ENCODE data around the gene TRIM17. TPM values are rescaled to one million over a fixed set of nuclear protein-coding genes. Genes with fewer than 3 reads are reported as not detected.

TRIM17 gene
- total RNA-seq, 1 experiment from 2014 or later: not detected

DNA sequence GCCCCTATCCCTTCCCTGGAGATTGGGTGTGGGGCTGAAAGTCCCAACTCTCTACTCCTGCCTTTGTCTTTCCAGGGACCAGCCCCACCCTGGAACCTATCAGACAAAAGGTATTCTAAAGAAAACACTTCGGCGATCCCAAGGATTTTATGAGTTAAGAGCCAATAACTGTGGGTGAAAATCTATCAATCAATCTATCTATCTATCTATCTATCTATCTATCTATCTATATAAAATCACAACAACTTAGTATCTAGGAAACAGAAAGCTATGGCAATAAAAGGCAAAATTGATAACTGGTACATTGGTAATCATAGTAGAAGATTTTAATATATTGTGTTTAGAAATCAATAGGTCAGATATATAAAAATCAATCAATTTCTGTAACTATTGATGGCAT is 32.9 kb downstream of the TRIM17 start:
- Histone ChIP-seq H4K20me1 (ENCODE audit: low read length) (no peaks in the 10 kb centered on the region), H3K36me3 (ENCODE audit: low read depth, low read length) (no peaks in the 10 kb centered on the region), H3K4me3 (ENCODE audit: low read length) (no peak overlapping the region), H2AFZ (ENCODE audit: low read length) (no peak overlapping the region), H3K9me2 (replicated peaks; ENCODE audit: low read length) (no peaks in the 10 kb centered on the region), H3K27ac (ENCODE audit: low read length) (no peak overlapping the region), H3K9ac (ENCODE audit: low read length) (no peak overlapping the region), H3K79me2 (ENCODE audit: low read length) (no peaks in the 10 kb centered on the region), H3K4me1 (ENCODE audit: insufficient read depth, low read length) (peaks cover 12% of the 10 kb centered on the region), H3K9me3 (ENCODE audit: low read length) (no peaks in the 10 kb centered on the region), H3F3A (ENCODE audit: low read length, unreplicated experiment) (no peaks in the 10 kb centered on the region), H3K4me2 (ENCODE audit: low read length) (no peak overlapping the region), H3K27me3 (ENCODE audit: low read length) (no peaks in the 10 kb centered on the region)
- POLR2A ChIA-PET (ENCODE audit: unreplicated experiment): no interaction called here
- BruUV-seq (replicated peaks): no TSS peak
- CTCF ChIA-PET: no interaction called here
- TF ChIP-seq, protein P1, sequence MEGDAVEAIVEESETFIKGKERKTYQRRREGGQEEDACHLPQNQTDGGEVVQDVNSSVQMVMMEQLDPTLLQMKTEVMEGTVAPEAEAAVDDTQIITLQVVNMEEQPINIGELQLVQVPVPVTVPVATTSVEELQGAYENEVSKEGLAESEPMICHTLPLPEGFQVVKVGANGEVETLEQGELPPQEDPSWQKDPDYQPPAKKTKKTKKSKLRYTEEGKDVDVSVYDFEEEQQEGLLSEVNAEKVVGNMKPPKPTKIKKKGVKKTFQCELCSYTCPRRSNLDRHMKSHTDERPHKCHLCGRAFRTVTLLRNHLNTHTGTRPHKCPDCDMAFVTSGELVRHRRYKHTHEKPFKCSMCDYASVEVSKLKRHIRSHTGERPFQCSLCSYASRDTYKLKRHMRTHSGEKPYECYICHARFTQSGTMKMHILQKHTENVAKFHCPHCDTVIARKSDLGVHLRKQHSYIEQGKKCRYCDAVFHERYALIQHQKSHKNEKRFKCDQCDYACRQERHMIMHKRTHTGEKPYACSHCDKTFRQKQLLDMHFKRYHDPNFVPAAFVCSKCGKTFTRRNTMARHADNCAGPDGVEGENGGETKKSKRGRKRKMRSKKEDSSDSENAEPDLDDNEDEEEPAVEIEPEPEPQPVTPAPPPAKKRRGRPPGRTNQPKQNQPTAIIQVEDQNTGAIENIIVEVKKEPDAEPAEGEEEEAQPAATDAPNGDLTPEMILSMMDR (conservative IDR thresholded peaks at IDR 0.05; ENCODE audit: low read depth, low read length): no peak
- no peak for TF ChIP-seq EZH2phosphoT487 (IDR thresholded peaks at IDR 0.05; ENCODE audit: borderline replicate concordance, low read length)
- no peak for TF ChIP-seq EZH2 (IDR thresholded peaks at IDR 0.05; ENCODE audit: low read length, unreplicated experiment)
- ATAC-seq: no peak
- DNase-seq: no peak
- intact Hi-C loops (cut with micrococcal nuclease): no loop called here

DNA sequence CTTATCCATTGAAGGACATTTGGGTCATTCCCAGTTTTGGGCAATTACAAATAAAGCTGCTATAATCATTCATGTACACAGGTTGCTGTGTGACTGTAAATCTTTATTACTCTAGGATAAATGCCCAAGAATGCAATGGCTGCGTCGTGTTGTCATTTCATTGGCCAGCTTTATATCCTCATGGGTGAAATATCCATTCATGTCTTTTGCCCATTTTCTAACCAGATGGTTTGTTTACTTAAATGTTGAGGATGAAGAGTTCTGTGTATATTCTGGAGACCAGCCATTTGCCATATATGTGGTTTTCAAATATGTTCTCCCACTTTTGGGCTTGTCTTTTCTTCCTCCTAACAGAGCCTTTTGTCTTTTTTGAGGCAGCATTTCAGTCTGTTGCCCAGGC is 35.3 kb downstream of the TRIM17 start:
- no TSS peak for BruUV-seq (replicated peaks)
- H3K9ac ChIP-seq (ENCODE audit: low read length): no peak overlapping the region
- no peaks in the 10 kb centered on the region for H4K20me1 ChIP-seq (ENCODE audit: low read length)
- CTCF ChIA-PET: no interaction called here
- peaks cover 19% of the 10 kb centered on the region for H3K4me1 ChIP-seq (ENCODE audit: insufficient read depth, low read length)
- no peaks in the 10 kb centered on the region for H3K9me3 ChIP-seq (ENCODE audit: low read length)
- H3K9me2 ChIP-seq (replicated peaks; ENCODE audit: low read length): no peaks in the 10 kb centered on the region
- ATAC-seq (peak; percentile 21), DNase-seq (peak; percentile 59)
- TF ChIP-seq EZH2 (IDR thresholded peaks at IDR 0.05; ENCODE audit: low read length, unreplicated experiment) (no peak), EZH2phosphoT487 (IDR thresholded peaks at IDR 0.05; ENCODE audit: borderline replicate concordance, low read length) (no peak)
- TF ChIP-seq, protein P1 (conservative IDR thresholded peaks at IDR 0.05; ENCODE audit: low read depth, low read length): no peak
- H3K4me3 ChIP-seq (ENCODE audit: low read length): no peak overlapping the region
- intact Hi-C loops (cut with micrococcal nuclease): no loop called here
- no peaks in the 10 kb centered on the region for H3K27me3 ChIP-seq (ENCODE audit: low read length)
- H3K79me2 ChIP-seq (ENCODE audit: low read length): no peaks in the 10 kb centered on the region
- H3F3A ChIP-seq (ENCODE audit: low read length, unreplicated experiment): no peaks in the 10 kb centered on the region
- H3K36me3 ChIP-seq (ENCODE audit: low read depth, low read length): no peaks in the 10 kb centered on the region
- H2AFZ ChIP-seq (ENCODE audit: low read length): no peak overlapping the region
- H3K4me2 ChIP-seq (ENCODE audit: low read length): no peak overlapping the region
- POLR2A ChIA-PET (ENCODE audit: unreplicated experiment): interaction anchor here (0.5 kb wide), 1 partner anchor 76 kb away, joined by 3 read pairs; a partner anchor contains a TSS
- no peak overlapping the region for H3K27ac ChIP-seq (ENCODE audit: low read length)

DNA sequence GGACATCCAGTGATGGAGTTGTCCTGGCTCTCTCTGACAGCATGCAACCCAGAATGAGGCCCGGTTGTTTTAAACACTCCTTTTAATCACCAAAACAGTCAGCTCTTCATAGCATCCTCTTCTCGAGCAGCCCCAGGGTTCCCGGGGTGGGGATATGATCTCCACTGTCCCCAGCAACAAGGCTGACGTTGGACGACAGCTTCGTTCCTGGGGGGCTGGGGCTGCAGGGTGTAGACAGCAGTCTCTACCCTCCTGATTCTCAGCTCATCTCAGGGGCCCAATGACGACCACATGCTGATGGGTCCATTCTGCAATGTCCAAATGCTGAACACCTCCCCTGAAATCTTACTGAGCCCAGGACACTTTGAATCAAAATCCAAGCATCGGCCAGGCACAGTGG is 37.0 kb downstream of the TRIM17 start:
- POLR2A ChIA-PET (ENCODE audit: unreplicated experiment): no interaction called here
- H3K4me2 ChIP-seq (ENCODE audit: low read length): no peak overlapping the region
- intact Hi-C loops (cut with micrococcal nuclease): loop anchor here (2.0 kb wide), 1 partner anchor 77 kb away; a partner anchor contains a TSS

More for the DNA sequence above, 37.0 kb downstream of the TRIM17 start:
- peaks cover 19% of the 10 kb centered on the region for H3K4me1 ChIP-seq (ENCODE audit: insufficient read depth, low read length)
- H3K9ac ChIP-seq (ENCODE audit: low read length): no peak overlapping the region
- H2AFZ ChIP-seq (ENCODE audit: low read length): no peak overlapping the region
- H4K20me1 ChIP-seq (ENCODE audit: low read length): no peaks in the 10 kb centered on the region
- H3K27ac ChIP-seq (ENCODE audit: low read length): no peak overlapping the region
- ATAC-seq: no peak
- H3K9me2 ChIP-seq (replicated peaks; ENCODE audit: low read length): no peaks in the 10 kb centered on the region
- BruUV-seq (replicated peaks): no TSS peak
- H3K36me3 ChIP-seq (ENCODE audit: low read depth, low read length): no peaks in the 10 kb centered on the region
- no peak for DNase-seq
- TF ChIP-seq EZH2 (IDR thresholded peaks at IDR 0.05; ENCODE audit: low read length, unreplicated experiment) (no peak), EZH2phosphoT487 (IDR thresholded peaks at IDR 0.05; ENCODE audit: borderline replicate concordance, low read length) (no peak)
- TF ChIP-seq, protein P1 (conservative IDR thresholded peaks at IDR 0.05; ENCODE audit: low read depth, low read length): no peak
- no peaks in the 10 kb centered on the region for H3F3A ChIP-seq (ENCODE audit: low read length, unreplicated experiment)
- CTCF ChIA-PET: no interaction called here
- no peak overlapping the region for H3K4me3 ChIP-seq (ENCODE audit: low read length)
- no peaks in the 10 kb centered on the region for H3K9me3 ChIP-seq (ENCODE audit: low read length)
- no peaks in the 10 kb centered on the region for H3K79me2 ChIP-seq (ENCODE audit: low read length)
- no peaks in the 10 kb centered on the region for H3K27me3 ChIP-seq (ENCODE audit: low read length)

Measured in PC-3 (cell line).